Measurements from ENCODE around the gene CHRDL2. TPM values are rescaled to one million over a fixed set of nuclear protein-coding genes. Genes with fewer than 3 reads are reported as not detected.
A peak's percentile ranks its signal among the peaks of the same experiment; 100 is the strongest.

CHRDL2 gene
- total RNA-seq, 2 experiments from 2014 or later: not detected

DNA sequence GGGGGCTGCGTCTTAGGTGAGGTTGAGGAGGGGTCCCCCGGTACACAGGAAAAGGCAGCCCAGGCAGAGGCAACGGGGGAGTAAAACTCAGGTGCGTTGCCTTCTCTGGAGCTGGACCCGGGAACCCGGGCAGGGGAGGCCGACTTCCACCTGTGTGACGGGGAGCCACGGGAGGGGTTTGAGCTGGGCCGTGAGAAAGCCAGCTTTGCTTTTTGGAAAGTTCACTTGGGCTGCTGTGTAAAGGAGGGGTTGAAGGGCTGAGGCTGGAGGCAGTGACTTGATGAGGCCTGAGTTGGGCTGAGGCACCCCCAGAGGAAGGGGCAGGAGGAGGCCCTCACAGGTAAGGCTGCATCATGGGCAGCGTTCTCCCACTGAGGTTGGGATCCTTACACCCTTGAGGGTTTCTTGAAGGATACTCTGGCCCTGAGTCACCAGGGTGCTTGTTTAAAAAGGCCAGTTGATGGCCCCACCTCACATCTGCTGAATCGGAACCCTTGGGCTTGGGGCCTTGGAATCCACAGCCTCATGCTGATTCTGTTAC is 47.2 kb downstream of the CHRDL2 start:
- Mint-ChIP-seq H3K4me3 (no peak overlapping the region), H3K4me1 (no peaks in the 10 kb centered on the region), H3K9me3 (ENCODE audit: low read depth) (no peaks in the 10 kb centered on the region), H3K36me3 (no peaks in the 10 kb centered on the region), H3K27me3 (peaks cover 24% of the 10 kb centered on the region), H3K27ac (no peak overlapping the region)
- DNase-seq (no peak), ATAC-seq (no peak)
- CTCF ChIA-PET: no interaction called here

DNA sequence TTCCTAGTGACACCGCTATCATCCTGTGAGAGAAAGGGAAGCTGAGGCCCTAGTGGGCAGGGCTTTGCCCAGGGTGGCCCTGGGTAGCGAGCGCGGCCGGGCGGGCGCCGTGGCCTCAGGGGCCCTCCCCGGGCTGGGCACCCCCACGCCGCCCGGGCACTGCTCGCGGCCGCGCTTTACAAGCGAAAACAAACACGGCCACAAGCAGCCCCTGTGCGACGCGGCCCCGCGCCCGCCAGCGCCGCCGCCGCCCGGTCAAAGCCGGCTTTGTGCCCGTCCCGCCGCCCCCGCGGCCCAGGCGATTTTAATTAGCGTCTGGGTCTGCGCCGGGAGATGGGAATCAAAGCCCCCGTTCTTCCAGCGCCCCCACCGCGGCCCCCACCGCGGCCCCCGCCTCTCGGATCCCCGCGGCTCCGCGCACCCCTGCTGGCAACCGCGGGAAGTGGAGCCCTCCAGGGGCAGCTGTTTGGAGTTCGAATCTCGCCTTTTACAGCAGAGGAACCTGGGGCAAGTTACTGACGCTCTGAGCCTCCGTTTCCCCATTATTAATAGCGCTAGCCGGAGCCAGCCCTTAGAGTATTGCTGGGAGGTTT is 47.9 kb downstream of the CHRDL2 start:
- H3K36me3 Mint-ChIP-seq: no peaks in the 10 kb centered on the region
- no peak overlapping the region for H3K27ac Mint-ChIP-seq
- no peaks in the 10 kb centered on the region for H3K9me3 Mint-ChIP-seq (ENCODE audit: low read depth)
- CTCF ChIA-PET: interaction anchor here (0.9 to 1.4 kb wide), 2 partner anchors 16 to 339 kb away, joined by 3 read pairs; no protein-coding TSS in a partner anchor
- no peaks in the 10 kb centered on the region for H3K4me1 Mint-ChIP-seq
- DNase-seq: no peak
- peaks cover 24% of the 10 kb centered on the region for H3K27me3 Mint-ChIP-seq
- no peak for ATAC-seq
- H3K4me3 Mint-ChIP-seq: no peak overlapping the region

- no peak for ATAC-seq
- CTCF ChIA-PET: interaction anchor here (0.9 to 1.4 kb wide), 2 partner anchors 17 to 340 kb away, joined by 3 read pairs; no protein-coding TSS in a partner anchor
- no peak for DNase-seq
- Mint-ChIP-seq H3K27me3 (peaks cover 24% of the 10 kb centered on the region), H3K36me3 (no peaks in the 10 kb centered on the region), H3K4me3 (no peak overlapping the region), H3K4me1 (no peaks in the 10 kb centered on the region), H3K27ac (no peak overlapping the region), H3K9me3 (ENCODE audit: low read depth) (no peaks in the 10 kb centered on the region)
These were observed 48.4 kb downstream of the CHRDL2 start for GRCh38 chr11:74682731-74683278.

DNA sequence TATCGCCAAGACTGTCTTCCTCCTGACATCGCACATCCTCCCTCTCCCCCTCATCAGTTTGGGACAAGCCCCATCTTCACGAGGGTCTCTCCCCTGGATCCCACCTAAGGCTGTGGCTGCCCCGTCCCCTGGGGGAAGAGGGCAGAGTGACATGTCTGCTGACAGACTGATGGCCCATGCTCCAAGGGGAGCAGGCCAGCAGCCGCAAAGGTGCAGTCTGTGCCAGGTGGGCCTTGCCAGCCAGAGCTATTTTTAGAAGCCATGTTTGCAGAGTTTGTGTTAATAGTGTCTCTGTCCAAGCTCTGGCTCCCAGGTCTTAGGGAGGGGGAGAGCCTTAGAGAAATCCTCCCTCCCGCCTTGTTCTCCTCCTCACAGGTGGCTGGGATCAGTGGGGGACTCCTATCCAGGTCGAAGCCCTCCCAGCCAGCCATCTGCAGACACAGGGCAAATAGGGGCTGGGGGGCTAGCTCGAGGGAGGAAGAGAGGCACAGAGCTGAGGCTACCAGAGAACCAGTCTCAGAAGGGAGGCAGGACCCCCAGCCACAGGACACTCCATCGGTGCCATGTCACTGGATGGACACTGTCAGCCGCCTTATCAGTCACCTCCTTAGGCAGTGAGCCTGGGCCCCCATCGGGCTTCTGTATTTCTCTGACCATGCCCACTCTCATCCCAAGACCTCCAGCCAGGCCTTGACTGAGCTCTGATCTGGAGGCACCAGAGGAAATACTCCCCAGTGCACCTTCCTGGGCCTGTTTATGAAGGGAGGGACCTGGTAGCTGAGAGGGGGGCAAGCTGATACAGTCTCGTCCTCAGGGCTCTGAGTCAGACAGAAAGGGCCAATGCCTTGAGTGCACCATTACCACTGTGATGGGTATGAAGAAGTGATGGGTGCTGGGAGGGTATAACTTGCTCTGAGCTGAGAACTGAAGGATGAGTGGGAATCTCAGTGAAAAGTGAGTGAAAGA is 49.3 kb downstream of the CHRDL2 start:
- DNase-seq (no peak), ATAC-seq (no peak)
- no peak overlapping the region for H3K4me3 Mint-ChIP-seq
- H3K27ac Mint-ChIP-seq: no peak overlapping the region
- peaks cover 24% of the 10 kb centered on the region for H3K27me3 Mint-ChIP-seq
- CTCF ChIA-PET: interaction anchor here (0.9 to 1.4 kb wide), 3 partner anchors 18 to 341 kb away, joined by 3 read pairs; no protein-coding TSS in a partner anchor
- no peaks in the 10 kb centered on the region for H3K36me3 Mint-ChIP-seq
- H3K9me3 Mint-ChIP-seq (ENCODE audit: low read depth): no peaks in the 10 kb centered on the region
- H3K4me1 Mint-ChIP-seq: no peaks in the 10 kb centered on the region

GRCh38 chr11:74680703-74681531 is 50.3 kb downstream of the CHRDL2 start:
- Mint-ChIP-seq H3K4me1 (no peaks in the 10 kb centered on the region), H3K9me3 (ENCODE audit: low read depth) (no peaks in the 10 kb centered on the region), H3K4me3 (no peak overlapping the region), H3K27me3 (peaks cover 24% of the 10 kb centered on the region), H3K27ac (no peak overlapping the region), H3K36me3 (no peaks in the 10 kb centered on the region)
- CTCF ChIA-PET: interaction anchor here (1.2 to 1.5 kb wide), 2 partner anchors 22 to 54 kb away, joined by 3 to 4 read pairs; no protein-coding TSS in a partner anchor
- no peak for DNase-seq
- no peak for ATAC-seq

- no peaks in the 10 kb centered on the region for H3K4me1 Mint-ChIP-seq
- no peak overlapping the region for H3K27ac Mint-ChIP-seq
- H3K27me3 Mint-ChIP-seq: peaks cover 22% of the 10 kb centered on the region
- no peaks in the 10 kb centered on the region for H3K36me3 Mint-ChIP-seq
- H3K4me3 Mint-ChIP-seq: no peak overlapping the region
- no peak for ATAC-seq
- CTCF ChIA-PET: interaction anchor here (1.5 kb wide), 1 partner anchor 23 kb away, joined by 4 read pairs; no protein-coding TSS in a partner anchor
- no peak for DNase-seq
- no peaks in the 10 kb centered on the region for H3K9me3 Mint-ChIP-seq (ENCODE audit: low read depth)
These were observed 51.1 kb downstream of the CHRDL2 start for GRCh38 chr11:74680035-74680671.

GRCh38 chr11:74679513-74679865 is 51.7 kb downstream of the CHRDL2 start:
- Mint-ChIP-seq H3K4me3 (no peak overlapping the region), H3K4me1 (no peaks in the 10 kb centered on the region), H3K9me3 (ENCODE audit: low read depth) (no peaks in the 10 kb centered on the region), H3K36me3 (no peaks in the 10 kb centered on the region), H3K27ac (no peak overlapping the region), H3K27me3 (peaks cover 17% of the 10 kb centered on the region)
- no peak for DNase-seq
- ATAC-seq: no peak
- CTCF ChIA-PET: interaction anchor here (1.5 kb wide), 1 partner anchor 23 kb away, joined by 4 read pairs; no protein-coding TSS in a partner anchor

DNA sequence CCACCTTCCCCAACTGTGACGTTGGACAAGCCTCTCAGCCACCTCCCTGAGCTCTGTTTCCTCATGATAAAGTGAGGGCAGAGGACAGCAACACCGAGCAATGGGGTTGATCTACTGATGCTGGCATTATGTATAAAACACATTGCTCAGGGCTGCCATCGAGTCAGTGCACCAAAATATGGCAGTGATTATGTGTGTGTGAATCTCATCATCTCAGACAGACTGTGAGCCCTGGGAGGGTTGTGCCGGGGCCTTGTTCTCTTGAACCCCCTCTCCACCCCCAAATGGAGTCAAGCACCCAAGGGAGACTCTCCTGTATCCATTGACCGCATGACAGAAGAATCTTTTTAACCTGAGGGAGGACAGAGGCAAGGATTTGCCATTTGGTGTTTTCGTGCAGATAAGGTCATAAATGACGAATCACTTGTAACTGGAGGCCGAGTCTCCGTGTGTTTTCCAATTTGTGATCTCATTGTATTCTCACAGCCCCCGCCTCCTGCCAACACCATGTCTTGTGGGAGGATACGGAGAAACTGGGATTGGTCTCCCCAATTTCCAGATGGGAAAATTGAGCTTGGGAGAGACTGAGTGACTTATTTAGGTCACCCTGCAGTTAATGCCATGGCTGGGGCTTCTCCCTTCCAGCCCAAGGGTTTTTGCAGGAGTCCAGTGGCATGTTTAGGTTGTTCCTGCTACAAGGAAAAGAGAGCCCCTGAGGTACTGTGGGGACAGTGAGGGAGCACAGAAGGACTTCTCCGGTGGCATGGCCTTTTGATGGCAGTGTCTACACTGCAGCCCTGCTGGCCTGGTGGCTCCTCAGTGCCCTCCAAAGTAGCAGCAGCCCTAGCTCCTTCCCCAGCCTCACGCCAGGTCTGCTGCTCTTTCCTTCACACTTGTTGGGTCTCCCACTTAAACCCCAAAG is 52.4 kb downstream of the CHRDL2 start:
- no peak for ATAC-seq
- H3K4me3 Mint-ChIP-seq: no peak overlapping the region
- CTCF ChIA-PET: interaction anchor here (1.0 to 1.5 kb wide), 2 partner anchors 24 to 61 kb away, joined by 4 read pairs; no protein-coding TSS in a partner anchor
- H3K36me3 Mint-ChIP-seq: no peaks in the 10 kb centered on the region
- peak; percentile 5 for DNase-seq
- H3K27me3 Mint-ChIP-seq: peaks cover 10% of the 10 kb centered on the region
- no peaks in the 10 kb centered on the region for H3K4me1 Mint-ChIP-seq
- no peak overlapping the region for H3K27ac Mint-ChIP-seq
- no peaks in the 10 kb centered on the region for H3K9me3 Mint-ChIP-seq (ENCODE audit: low read depth)

DNA sequence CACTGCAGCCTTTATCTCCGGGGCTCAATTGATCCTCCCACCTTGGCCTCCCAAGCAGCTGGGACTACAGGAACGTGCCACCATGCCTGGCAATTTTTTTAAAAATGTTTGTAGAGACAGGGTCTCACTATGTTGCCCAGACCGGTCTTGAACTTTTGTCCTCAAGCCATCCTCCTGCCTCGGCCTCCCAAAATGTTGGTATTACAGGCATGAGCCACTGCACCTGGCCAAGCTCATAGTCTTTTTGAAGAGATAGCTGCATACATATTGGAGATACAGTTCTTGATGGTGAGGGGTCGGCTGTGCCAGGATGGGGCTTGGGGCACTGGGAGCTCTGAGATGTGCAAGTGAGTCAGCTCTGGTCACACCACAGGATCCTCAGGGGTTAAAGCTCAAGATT is 53.2 kb downstream of the CHRDL2 start:
- Mint-ChIP-seq H3K36me3 (no peaks in the 10 kb centered on the region), H3K4me1 (no peaks in the 10 kb centered on the region), H3K27ac (no peak overlapping the region), H3K9me3 (ENCODE audit: low read depth) (no peaks in the 10 kb centered on the region), H3K4me3 (no peak overlapping the region), H3K27me3 (peaks cover 7% of the 10 kb centered on the region)
- CTCF ChIA-PET: interaction anchor here (1.0 kb wide), 1 partner anchor 62 kb away, joined by 4 read pairs; no protein-coding TSS in a partner anchor
- no peak for DNase-seq
- no peak for ATAC-seq

DNA sequence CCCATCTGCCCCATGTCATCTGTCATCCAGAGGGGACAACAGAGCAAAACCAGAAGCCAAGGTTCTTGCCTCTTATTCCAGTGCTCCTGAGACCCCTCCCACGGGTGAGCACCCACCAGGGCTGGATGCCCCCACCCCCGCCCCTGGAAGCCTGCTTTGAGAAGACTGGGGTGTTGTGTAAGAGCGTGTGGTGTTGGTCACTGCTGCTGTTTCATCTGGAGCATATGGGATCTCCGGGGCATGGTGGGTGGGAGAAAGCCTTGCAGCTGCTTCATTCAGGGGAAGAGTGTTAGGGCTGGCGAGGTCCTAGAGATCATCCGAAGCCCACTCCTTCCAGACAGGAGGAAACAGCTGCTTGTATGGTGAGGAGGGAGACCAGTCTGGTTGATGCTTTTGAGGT is 54.1 kb downstream of the CHRDL2 start:
- no peaks in the 10 kb centered on the region for H3K27me3 Mint-ChIP-seq

GRCh38 chr11:74676596-74676995 is 54.6 kb downstream of the CHRDL2 start:
- Mint-ChIP-seq H3K4me3 (no peak overlapping the region), H3K9me3 (ENCODE audit: low read depth) (no peaks in the 10 kb centered on the region), H3K27ac (no peak overlapping the region), H3K4me1 (no peaks in the 10 kb centered on the region), H3K27me3 (no peaks in the 10 kb centered on the region), H3K36me3 (no peaks in the 10 kb centered on the region)
- no peak for ATAC-seq
- DNase-seq: peak; percentile 19
- CTCF ChIA-PET: interaction anchor here (1.0 kb wide), 1 partner anchor 51 kb away, joined by 4 read pairs; no protein-coding TSS in a partner anchor

More for the DNA sequence above, 54.1 kb downstream of the CHRDL2 start:
- ATAC-seq (no peak), DNase-seq (peak; percentile 21)
- CTCF ChIA-PET: no interaction called here
- Mint-ChIP-seq H3K4me1 (no peaks in the 10 kb centered on the region), H3K36me3 (no peaks in the 10 kb centered on the region), H3K9me3 (ENCODE audit: low read depth) (no peaks in the 10 kb centered on the region), H3K4me3 (no peak overlapping the region), H3K27ac (no peak overlapping the region)
